A172 (cell line): Measurements from ENCODE around the gene GPR18. TPM values are rescaled to one million over a fixed set of nuclear protein-coding genes. Genes with fewer than 3 reads are reported as not detected.

Source experiments
- DNase-seq: peaks from one replicate; pipeline ENCODE4 v3.0.0-alpha.2; 2015; ENCODE audit warnings: low spot score
- total RNA-seq: library from RNA; depleted of rRNA; stranded (reverse); fragments of >200 nt; shearing (Covaris generic); gene quantifications from 2 replicates; pipeline ENCODE4 v1.2.3, GENCODE V29; 2014; rRNA removed

Gene GPR18
- total RNA-seq, 1 experiment from 2014 or later = not detected

DNA sequence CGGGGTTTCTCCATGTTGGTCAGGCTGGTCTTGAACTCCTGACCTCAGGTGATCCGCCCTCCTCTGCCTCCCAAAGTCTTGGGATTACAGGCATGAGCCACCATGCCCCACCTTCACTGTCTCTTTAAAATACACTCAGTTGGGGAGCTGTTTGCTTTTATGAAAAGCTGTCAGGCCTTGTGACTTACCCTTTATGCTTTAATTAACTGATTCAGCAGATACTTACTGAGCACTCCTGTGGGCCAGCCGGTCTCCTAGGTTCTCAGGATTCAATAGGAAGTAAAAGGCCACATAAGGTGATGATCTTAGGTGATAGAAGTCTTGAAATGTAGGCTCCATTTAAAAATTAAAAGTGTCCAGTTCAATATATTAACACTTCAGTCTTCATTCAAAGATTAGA is 50.0 kb downstream of the GPR18 start:
- DNase-seq = no peak

DNA sequence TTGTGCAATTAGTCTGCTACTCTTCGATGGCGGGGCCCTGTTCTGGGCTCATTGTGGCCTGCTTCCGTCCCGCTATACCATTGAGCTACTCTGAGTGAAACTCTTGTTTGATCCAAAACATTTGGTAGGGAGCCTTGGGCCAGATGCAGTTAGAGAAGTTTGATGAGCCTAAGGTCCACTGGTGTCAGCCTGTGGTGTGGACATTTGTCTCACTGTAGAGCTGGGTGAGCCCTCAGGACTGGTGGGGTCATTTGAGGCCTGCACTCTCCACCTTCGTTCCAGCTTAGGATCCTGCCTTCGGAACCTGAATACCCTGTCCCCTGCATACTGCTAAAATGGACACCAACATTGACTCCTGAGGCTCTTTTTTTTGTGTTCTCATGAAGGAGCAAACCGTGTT is 50.7 kb downstream of the GPR18 start:
- no peak for DNase-seq

DNA sequence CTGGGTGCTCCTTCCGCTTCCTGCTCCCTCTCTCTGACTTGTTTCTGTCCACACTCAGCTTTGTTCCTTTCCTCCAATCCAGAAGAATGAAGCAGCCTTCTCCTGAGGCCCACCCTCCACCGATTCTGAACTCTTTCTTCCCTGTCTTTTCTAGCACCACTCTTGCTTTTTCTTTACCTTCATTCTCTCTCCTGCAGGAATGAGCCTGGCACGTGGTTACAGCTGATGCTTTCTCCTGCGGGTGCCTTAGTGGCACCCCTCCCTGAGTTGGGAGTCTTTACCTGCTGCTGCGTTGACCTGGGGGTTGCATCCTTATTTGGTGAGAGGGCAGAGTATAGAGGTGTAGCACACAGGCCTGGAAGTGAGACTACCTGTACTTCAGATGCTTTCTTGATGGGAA is 51.3 kb downstream of the GPR18 start:
- DNase-seq = no peak

DNA sequence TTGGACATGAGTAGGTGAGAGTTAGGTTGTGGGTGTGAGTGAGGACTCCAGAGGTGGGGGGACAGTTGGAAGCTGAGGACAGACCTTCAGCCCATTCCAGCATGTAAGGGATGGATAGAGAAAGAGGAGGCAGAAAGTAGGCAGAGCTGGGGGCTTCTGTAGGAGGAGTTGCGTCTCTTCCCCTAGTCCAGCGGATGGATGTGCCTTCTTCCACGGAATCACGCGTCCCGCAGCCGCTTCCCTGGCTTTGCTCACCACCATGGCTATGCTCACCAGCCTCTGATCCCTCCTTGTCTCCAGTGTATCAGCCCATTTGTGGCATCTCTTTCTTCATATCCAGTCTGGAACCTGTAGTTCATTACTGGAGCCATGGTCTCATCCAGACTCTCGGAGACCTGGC is 52.0 kb downstream of the GPR18 start:
- no peak for DNase-seq

DNA sequence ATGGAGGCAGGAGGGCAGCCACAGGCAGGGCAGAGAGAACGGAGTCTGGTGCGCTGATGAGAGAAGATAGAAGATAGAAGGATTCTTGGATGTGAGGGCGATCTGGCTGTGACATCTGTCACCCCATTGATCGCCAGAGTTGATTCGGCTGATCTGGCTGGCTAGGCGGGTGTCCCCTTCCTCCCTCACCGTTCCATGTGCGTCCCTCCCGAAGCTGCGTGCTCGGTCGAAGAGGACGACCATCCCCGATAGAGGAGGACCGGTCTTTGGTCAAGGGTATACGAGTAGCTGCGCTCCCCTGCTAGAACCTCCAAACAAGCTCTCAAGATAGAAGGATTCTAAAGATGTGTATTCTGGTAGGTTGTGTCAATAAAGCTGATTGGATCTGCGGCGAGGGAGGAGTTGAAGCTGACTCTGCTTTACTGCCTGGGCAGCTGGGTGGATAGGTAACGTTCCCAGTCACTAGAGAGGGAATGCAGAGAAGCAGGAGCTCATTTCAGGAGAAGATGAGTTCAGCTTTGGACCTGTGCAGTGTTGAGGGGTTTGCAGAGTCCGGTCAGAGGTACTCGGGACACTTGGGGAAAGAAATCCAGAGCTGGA is 52.5 kb downstream of the GPR18 start:
- DNase-seq = no peak

Other genes starting within 250 kb of the GPR18 start
- gene UBAC2, start 57.5 kb downstream of the GPR18 start, total RNA-seq = 41.6 and 42.2 TPM in 2 replicates
- gene GPR183, start 49.0 kb upstream of the GPR18 start, total RNA-seq = not detected in 2 replicates
- 220 and 229 TPM in 2 replicates for gene TM9SF2, start 243.1 kb upstream of the GPR18 start, total RNA-seq